Transverse colon (tissue), 4 donors: Measurements from ENCODE around the gene DEK. TPM values are rescaled to one million over a fixed set of nuclear protein-coding genes. Genes with fewer than 3 reads are reported as not detected.
"Not testable (repeated sequence)": the region's sequence is repeated elsewhere in the genome, so short reads cannot be mapped to it uniquely, and the experiment has no call there.

Experiments used
- DNase-seq: peaks from one replicate; pipeline ENCODE4 v3.0.0-alpha.2; 2019
- H3K27ac ChIP-seq, 4 donors: fragments of 200-600 bp; sonication (generic); 2 replicates each; pipeline ENCODE4 v1.5.1; 2016 to 2018; ENCODE audit warnings: inconsistent platforms in 4 of 4
- H3K27me3 ChIP-seq: fragments of 200-600 bp; sonication (generic); 2 replicates; pipeline ENCODE4 v1.5.1; 2017; ENCODE audit warnings: inconsistent platforms
- H3K36me3 ChIP-seq, 4 donors: fragments of 200-600 bp; sonication (generic); 2 replicates each; pipeline ENCODE4 v1.5.1; 2017 to 2019; ENCODE audit warnings: inconsistent platforms in 4 of 4
- H3K4me1 ChIP-seq, 4 donors: fragments of 200-600 bp; sonication (generic); 2 replicates each; pipeline ENCODE4 v1.5.1; 2017 to 2020; ENCODE audit warnings: inconsistent platforms in 4 of 4
- H3K4me3 ChIP-seq, 4 donors: fragments of 200-600 bp; sonication (generic); 1 replicate in 1 of 4; 2 replicates in 3 of 4; pipeline versions ENCODE4 v1.5.1 to v1.6.1; 2017 to 2019; ENCODE audit warnings: inconsistent platforms in 4 of 4
- H3K9me3 ChIP-seq, 2 donors: fragments of 200-600 bp; sonication (generic); 2 replicates each; pipeline ENCODE4 v1.5.1; 2017 to 2019; ENCODE audit warnings: inconsistent platforms in 2 of 2
- CTCF ChIP-seq, 5 experiments: fragments of 200-600 bp in 3 of 5; fragments of 450-650 bp in 2 of 5; sonication (generic) in 3 of 5; IDR thresholded peaks; 1 replicate in 2 of 5; 2 replicates in 3 of 5; pipeline ENCODE4 v1.5.1; 2016 to 2017; ENCODE audit warnings: antibody characterized with exemption in 5 of 5, inconsistent platforms in 3 of 5, mild to moderate bottlenecking in 2 of 5, moderate library complexity in 1 of 5
- EP300 ChIP-seq: sonication (generic); formaldehyde crosslinking; IDR thresholded peaks from one replicate; pipeline ENCODE4 v1.6.1; 2017; ENCODE audit warnings: antibody characterized with exemption, low read depth
- POLR2A ChIP-seq: fragments of 450-650 bp; IDR thresholded peaks from one replicate; pipeline ENCODE4 v1.6.1; 2016; ENCODE audit warnings: antibody characterized with exemption, mild to moderate bottlenecking, moderate library complexity
- POLR2AphosphoS5 ChIP-seq, 3 donors: sonication (generic); formaldehyde crosslinking; IDR thresholded peaks; one replicate each; pipeline ENCODE4 v1.6.1; 2016; ENCODE audit warnings: antibody characterized with exemption in 3 of 3
- WGBS, 2 donors: methylation state at CpG; one replicate each; pipeline ENCODE4 v1.1.5; 2018; ENCODE audit warnings: low coverage in 1 of 2; 5-methylcytosine and 5-hydroxymethylcytosine counted together
- in situ Hi-C, 4 donors: fragments of 200-750 bp; cut with MboI; loops; one replicate each; pipeline versions ENCODE4 v1.15.0 to v1.15.1; 2017; ENCODE audit warnings: low sequenced_read_pairs in 3 of 4, low pct_ligation_motif_present in 1 of 4, low pct_unique_long_range_greater_than_20kb in 1 of 4
- intact Hi-C: fragments of 100-400 bp; cut with DNase I; formaldehyde crosslinking; loops from one replicate; pipeline ENCODE4 v1.15.1; 2023; ENCODE audit warnings: low total_unique reads
- total RNA-seq, 4 donors: library from RNA; depleted of rRNA; stranded (reverse); fragments of >200 nt; gene quantifications; one replicate each; pipeline ENCODE4 v1.1.0, GENCODE V29; 2016

DEK gene
- total RNA-seq, 4 donors from 2014 or later: 96.9 to 175 (median 111) TPM

GRCh38 chr6:18226451-18227105, 37.8 kb downstream of the DEK start:
- WGBS, 2 donors: 94% methylated on average over 5 of the region's 5 CpGs; no CpG with 5 or more reads in 1 of the 2 donors

DNA sequence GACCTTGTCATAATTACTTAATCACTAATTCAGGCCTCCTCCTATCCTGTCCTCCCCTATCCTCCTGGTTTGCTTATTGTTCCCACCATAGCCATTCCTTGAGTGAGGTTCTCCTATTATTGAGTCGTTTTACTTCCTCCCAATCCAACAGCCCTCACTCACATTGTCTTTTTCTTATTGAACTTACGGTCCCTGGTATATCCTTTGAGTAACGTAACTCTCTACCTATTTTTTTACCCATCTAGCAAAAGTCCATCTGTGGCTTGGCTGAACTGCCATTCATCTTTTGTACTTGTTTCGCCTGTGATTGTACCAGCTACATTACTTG, 43.1 kb downstream of the DEK start:
- no peaks in the 10 kb centered on the region for H3K27me3 ChIP-seq
- H3K4me3 ChIP-seq: no peak overlapping the region
- no peaks in the 10 kb centered on the region for H3K4me1 ChIP-seq
- no peaks in the 10 kb centered on the region for H3K9me3 ChIP-seq
- peaks cover 0 to 34% (median 8%) of the 10 kb centered on the region in 4 donors for H3K36me3 ChIP-seq
- in situ Hi-C loops: no loop called here
- no peak overlapping the region for H3K27ac ChIP-seq
- 93 to 97% methylated on average over 4 of the region's 4 CpGs for WGBS, 2 donors
- intact Hi-C loops: no loop called here
- DNase-seq: no peak
- no peak for TF ChIP-seq CTCF (IDR thresholded peaks at IDR 0.05)

More at GRCh38 chr6:18226451-18227105, 37.8 kb downstream of the DEK start:
- H3K4me3 ChIP-seq, in situ Hi-C loops, DNase-seq, intact Hi-C loops, H3K27me3 ChIP-seq, H3K27ac ChIP-seq, H3K9me3 ChIP-seq, H3K4me1 ChIP-seq: not testable (repeated sequence)
- peaks cover 0 to 37% (median 17%) of the 10 kb centered on the region in 4 donors for H3K36me3 ChIP-seq

DNA sequence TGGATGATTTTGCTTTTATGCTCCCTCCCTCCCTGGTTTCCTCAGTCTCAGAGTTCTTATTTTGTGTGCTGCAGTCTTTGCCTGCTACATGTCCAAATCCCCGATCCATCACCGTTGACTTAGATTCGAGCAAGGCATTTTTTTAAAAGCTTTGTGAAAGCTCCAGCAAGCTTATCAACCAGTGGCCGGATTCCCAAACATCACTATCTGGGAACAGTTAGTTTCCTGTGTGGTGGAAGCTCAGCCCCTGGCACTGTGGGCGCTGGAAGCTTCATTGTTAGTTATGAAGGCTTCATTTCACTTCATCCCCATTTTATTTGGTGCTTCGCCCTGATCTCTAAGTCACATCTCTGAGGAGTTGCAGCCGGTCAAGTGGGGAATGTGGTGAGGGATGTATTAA, 44.7 kb downstream of the DEK start:
- in situ Hi-C loops: no loop called here
- WGBS, 2 donors: 85 to 86% methylated on average over 6 to 7 of the region's 7 CpGs

GRCh38 chr6:18218233-18218632, 46.1 kb downstream of the DEK start:
- Histone ChIP-seq H3K4me3 (no peak overlapping the region), H3K4me1 (no peaks in the 10 kb centered on the region), H3K36me3 (peaks cover 0 to 20% (median 8%) of the 10 kb centered on the region in 4 donors), H3K27ac (no peak overlapping the region), H3K27me3 (no peaks in the 10 kb centered on the region), H3K9me3 (no peaks in the 10 kb centered on the region)
- no peak for TF ChIP-seq EP300
- no peak for TF ChIP-seq POLR2A
- no peak for TF ChIP-seq CTCF (IDR thresholded peaks at IDR 0.05)
- no peak for TF ChIP-seq POLR2AphosphoS5 (IDR thresholded peaks at IDR 0.05)
- in situ Hi-C loops (no loop called here), intact Hi-C loops (no loop called here)
- 96% methylated on average over 3 of the region's 3 CpGs; no CpG with 5 or more reads in 1 of the 2 donors for WGBS, 2 donors
- DNase-seq: no peak

More for the DNA sequence above, 44.7 kb downstream of the DEK start:
- Histone ChIP-seq H3K36me3 (peaks cover 0 to 22% (median 8%) of the 10 kb centered on the region in 4 donors), H3K27ac (no peak overlapping the region), H3K4me3 (no peak overlapping the region), H3K4me1 (no peaks in the 10 kb centered on the region), H3K27me3 (no peaks in the 10 kb centered on the region), H3K9me3 (no peaks in the 10 kb centered on the region)
- no peak for DNase-seq
- TF ChIP-seq POLR2A (no peak), CTCF (IDR thresholded peaks at IDR 0.05) (no peak), POLR2AphosphoS5 (IDR thresholded peaks at IDR 0.05) (no peak), EP300 (no peak)
- intact Hi-C loops: no loop called here

- Histone ChIP-seq H3K4me3 (no peak overlapping the region), H3K27me3 (no peaks in the 10 kb centered on the region), H3K9me3 (no peaks in the 10 kb centered on the region), H3K36me3 (peaks cover 0 to 7% (median 3%) of the 10 kb centered on the region in 4 donors), H3K4me1 (no peaks in the 10 kb centered on the region), H3K27ac (no peak overlapping the region)
- no peak for TF ChIP-seq CTCF (IDR thresholded peaks at IDR 0.05)
- no peak for TF ChIP-seq POLR2A
- TF ChIP-seq EP300: no peak
- no peak for TF ChIP-seq POLR2AphosphoS5 (IDR thresholded peaks at IDR 0.05)
- WGBS, 2 donors: 53 to 80% methylated on average over 6 to 7 of the region's 7 CpGs
- intact Hi-C loops (no loop called here), in situ Hi-C loops (no loop called here)
- no peak for DNase-seq
These were observed 47.9 kb downstream of the DEK start for GRCh38 chr6:18216411-18216810.
